WI38 (cell line): ENCODE measurements around the gene MYL12A.

Experiments used
- H3K4me3 ChIP-seq: 2 replicates; pipeline ENCODE4 v1.5.1; 2011; ENCODE audit warnings: low read depth, mild to moderate bottlenecking, control low read depth, low read length
- CTCF ChIP-seq: IDR thresholded peaks from 2 replicates; pipeline ENCODE4 v1.5.1; 2012; ENCODE audit warnings: low read depth, mild to moderate bottlenecking, control low read depth, low read length

The MYL12A gene

GRCh38 chr18:3245185-3245564 lies 2.4 kb upstream of the MYL12A start:
- no peak for TF ChIP-seq CTCF
- peak overlapping the region; percentile 96 for H3K4me3 ChIP-seq

- TF ChIP-seq CTCF: peak; percentile 91
Measured at GRCh38 chr18:3245853-3246634, 1.6 kb upstream of the MYL12A start.

DNA sequence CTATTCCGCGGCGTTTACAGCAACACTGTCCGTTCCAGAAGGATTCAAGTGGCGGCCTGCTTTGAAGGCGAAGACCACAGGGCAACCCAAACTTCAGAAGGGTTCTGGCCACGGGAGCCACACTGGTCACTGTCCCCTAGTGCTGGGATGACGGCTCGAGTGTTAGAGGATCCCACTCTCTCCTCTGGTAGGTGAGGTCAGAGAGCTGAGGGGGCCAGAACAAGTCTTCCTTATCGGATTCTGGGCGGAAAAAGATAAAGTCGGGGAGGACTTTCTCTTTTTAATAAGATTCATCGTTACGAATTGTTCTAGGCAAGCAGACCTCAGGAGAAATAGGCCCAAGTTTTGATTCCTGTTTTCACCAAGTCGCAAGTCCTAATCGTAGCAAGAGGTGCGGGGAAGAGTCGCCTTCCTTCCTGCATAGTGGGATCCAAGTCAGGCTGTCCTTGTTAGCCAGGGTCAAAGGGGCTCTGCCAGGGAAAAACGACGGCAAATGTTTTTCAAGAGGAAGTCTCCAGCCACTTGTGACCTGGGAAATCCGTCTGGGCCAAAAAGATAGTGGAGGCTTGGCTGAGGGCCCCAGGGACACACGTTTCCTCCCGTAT lies 864 bp upstream of the MYL12A start:
- H3K4me3 ChIP-seq: peak overlapping the region; percentile 96
- TF ChIP-seq CTCF: no peak

More at GRCh38 chr18:3245853-3246634, 1.6 kb upstream of the MYL12A start:
- H3K4me3 ChIP-seq: peak overlapping the region; percentile 96

DNA sequence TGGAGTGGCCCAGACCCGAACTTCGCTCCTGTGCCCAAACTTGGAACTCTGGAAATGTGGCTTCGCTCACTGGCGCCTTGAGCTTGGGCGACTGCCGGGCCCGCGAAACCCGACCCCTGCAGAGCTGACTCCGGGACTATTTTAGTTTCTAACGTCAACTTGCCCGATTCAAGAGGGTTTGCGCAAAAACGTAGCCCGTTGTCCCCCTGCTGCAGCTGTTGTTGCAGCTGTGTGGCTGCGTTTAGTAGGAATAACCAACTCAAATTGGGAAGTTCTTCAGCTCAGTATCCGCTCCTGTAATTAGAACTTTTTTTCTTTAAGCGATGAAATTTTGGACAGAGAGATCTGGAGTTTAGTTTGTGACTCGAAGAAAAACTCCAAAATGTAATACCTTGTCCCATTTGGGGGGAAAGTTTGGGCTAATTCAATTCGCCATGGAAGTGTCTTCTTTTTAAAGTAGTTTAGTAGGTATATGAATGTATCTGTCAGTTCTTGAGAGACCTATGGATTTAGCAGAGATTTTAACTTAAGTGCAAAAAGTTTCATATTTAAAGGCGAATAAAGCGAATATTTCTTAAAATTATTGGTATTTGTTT lies 559 bp downstream of the MYL12A start:
- no peak for TF ChIP-seq CTCF

DNA sequence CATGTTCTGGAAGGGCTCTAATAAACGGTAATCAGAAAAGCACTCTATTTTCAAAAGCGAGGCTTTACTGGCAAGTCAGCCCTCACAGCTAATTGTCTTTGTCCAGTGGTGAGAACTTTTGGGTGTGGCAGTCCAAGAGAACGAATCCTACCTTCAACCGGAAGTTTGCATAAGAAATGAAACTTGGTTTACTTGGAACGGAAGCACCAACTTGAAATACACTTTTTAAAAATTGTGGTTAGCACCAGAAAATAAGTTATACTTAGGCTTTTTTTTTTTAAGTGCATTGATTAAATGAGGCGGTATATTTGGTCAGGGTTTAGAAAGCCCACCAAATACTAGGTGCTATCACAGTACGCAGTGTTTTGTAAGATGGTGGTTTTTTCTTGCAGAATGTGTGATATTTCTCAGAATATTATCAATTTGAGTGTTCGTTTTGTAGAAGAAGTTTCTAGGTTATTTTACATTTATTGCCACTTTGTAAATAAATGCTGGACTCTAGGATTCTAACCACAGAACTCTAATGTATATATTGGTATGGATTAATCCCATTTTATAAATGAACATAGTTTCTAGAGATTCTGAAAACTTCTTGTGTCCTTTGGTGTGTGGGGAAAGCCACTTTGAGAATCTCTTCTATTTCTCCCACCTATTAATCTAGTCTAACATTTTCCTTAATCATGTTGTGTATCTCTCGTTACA lies 1.2 kb downstream of the MYL12A start:
- peak overlapping the region; percentile 96 for H3K4me3 ChIP-seq
- TF ChIP-seq CTCF: no peak

More for the DNA sequence above, 559 bp downstream of the MYL12A start:
- H3K4me3 ChIP-seq: peak overlapping the region; percentile 96

GRCh38 chr18:3250237-3251107 lies 2.9 kb downstream of the MYL12A start:
- peak overlapping the region; percentile 9; the same call in 1 of the 2 replicates for H3K4me3 ChIP-seq
- no peak for TF ChIP-seq CTCF
